H1 (cell line): ENCODE measurements around the gene OR51V1. TPM values are rescaled to one million over a fixed set of nuclear protein-coding genes. Genes with fewer than 3 reads are reported as not detected.
"Not testable (repeated sequence)": the region's sequence is repeated elsewhere in the genome, so short reads cannot be mapped to it uniquely, and the experiment has no call there.

Experiments
- CTCF ChIA-PET: fragments of 300-600 bp; sonication (Branson Sonifier 250); formaldehyde crosslinking; loops from one replicate; lab custom pipeline; 2021; ENCODE audit not compliant: partially characterized antibody; lab: Charles Lee
- POLR2A ChIA-PET: fragments of 300-600 bp; sonication (Branson Sonifier 250); formaldehyde crosslinking; loops from one replicate; lab custom pipeline; 2021; ENCODE audit warnings: inconsistent platforms; ENCODE audit not compliant: partially characterized antibody; lab: Charles Lee
- DNase-seq, 2 experiments: peaks; one replicate each; pipeline versions ENCODE4 v3.0.0 to v3.0.0-alpha.2; 2010 to 2022; ENCODE audit warnings: low spot score in 2 of 2, low read depth in 1 of 2, mixed read lengths in 1 of 2
- FAIRE-seq: peaks from 2 replicates; lab custom pipeline; 2011; peaks lifted over from hg19 to GRCh38; lab: Jason Lieb, UNC
- H2AFZ ChIP-seq: 2 replicates; pipeline ENCODE4 v1.8.1; 2012; ENCODE audit warnings: low read length, inconsistent platforms
- H2AK5ac ChIP-seq: 2 replicates; pipeline ENCODE4 v1.6.1; 2013; ENCODE audit warnings: low read depth, low read length
- H2BK120ac ChIP-seq: replicated peaks from 2 replicates; pipeline ENCODE3; 2013; ENCODE audit warnings: low read depth, low read length, inconsistent platforms
- H2BK12ac ChIP-seq: 2 replicates; pipeline ENCODE4 v1.6.1; 2013; ENCODE audit warnings: low read depth, low read length
- H2BK15ac ChIP-seq: 2 replicates; pipeline ENCODE4 v1.6.1; 2013; ENCODE audit warnings: low read length
- H2BK20ac ChIP-seq: 2 replicates; pipeline ENCODE4 v1.6.1; 2013; ENCODE audit warnings: low read length
- H2BK5ac ChIP-seq: 2 replicates; pipeline ENCODE4 v1.6.1; 2013; ENCODE audit warnings: low read depth, low read length
- H3K14ac ChIP-seq: 2 replicates; pipeline ENCODE4 v1.6.1; 2013; ENCODE audit warnings: inconsistent platforms; ENCODE audit not compliant: insufficient read length
- H3K18ac ChIP-seq: 2 replicates; pipeline ENCODE4 v1.6.1; 2013; ENCODE audit warnings: low read length; ENCODE audit errors: extremely low read depth
- H3K23ac ChIP-seq: 2 replicates; pipeline ENCODE4 v1.6.1; 2013; ENCODE audit warnings: inconsistent platforms; ENCODE audit not compliant: insufficient read length
- H3K23me2 ChIP-seq: 2 replicates; pipeline ENCODE4 v1.6.1; 2013; ENCODE audit warnings: low read depth, low read length
- H3K27ac ChIP-seq: 2 replicates; pipeline ENCODE4 v1.6.1; 2011; ENCODE audit warnings: low read depth, low read length, inconsistent platforms
- H3K27me3 ChIP-seq, 4 experiments: replicated peaks in 1 of 4; 1 replicate in 1 of 4; 2 replicates in 3 of 4; pipeline versions ENCODE4 v1.6.1 to v1.8.1; 2011 to 2013; ENCODE audit warnings: low read length in 3 of 4, mild to moderate bottlenecking in 3 of 4, inconsistent platforms in 2 of 4, mixed read lengths in 2 of 4, moderate library complexity in 1 of 4; ENCODE audit not compliant: control insufficient read depth in 3 of 4, insufficient read depth in 3 of 4; ENCODE audit errors: extremely low read depth in 1 of 4
- H3K36me3 ChIP-seq, 4 experiments: 2 replicates each; pipeline versions ENCODE4 v1.6.1 to v1.8.1; 2011 to 2013; ENCODE audit warnings: mild to moderate bottlenecking in 4 of 4, low read length in 3 of 4, moderate library complexity in 2 of 4, control low read depth in 1 of 4, inconsistent platforms in 1 of 4; ENCODE audit not compliant: insufficient read depth in 4 of 4, control insufficient read depth in 2 of 4
- H3K4ac ChIP-seq: replicated peaks from 2 replicates; pipeline ENCODE3; 2013; ENCODE audit warnings: low read length, low read depth, mixed read lengths, inconsistent platforms; ENCODE audit not compliant: insufficient read length
- H3K4me1 ChIP-seq, 4 experiments: replicated peaks in 1 of 4; 1 replicate in 1 of 4; 2 replicates in 3 of 4; pipeline versions ENCODE4 v1.6.1 to v1.8.1; 2011 to 2013; ENCODE audit warnings: low read length in 3 of 4, inconsistent platforms in 2 of 4, mixed read lengths in 1 of 4; ENCODE audit not compliant: insufficient read depth in 4 of 4, control insufficient read depth in 3 of 4
- H3K4me2 ChIP-seq, 2 experiments: 2 replicates each; pipeline versions ENCODE4 v1.6.1 to v1.8.1; 2011 to 2013; ENCODE audit warnings: low read depth in 2 of 2, low read length in 2 of 2, control low read depth in 1 of 2, inconsistent platforms in 1 of 2, mild to moderate bottlenecking in 1 of 2; ENCODE audit not compliant: insufficient read depth in 1 of 2
- H3K4me3 ChIP-seq, 4 experiments: fragments of 200-600, 300-600 bp in 1 of 4; sonication (generic), shearing (Covaris generic), sonication (Bioruptor Twin) in 1 of 4; 2 replicates each; pipeline versions ENCODE4 v1.5.1 to v1.8.1; 2011 to 2016; ENCODE audit warnings: low read length in 4 of 4, low read depth in 3 of 4, control low read depth in 2 of 4, inconsistent platforms in 2 of 4, mild to moderate bottlenecking in 2 of 4, mixed read lengths in 1 of 4, moderate library complexity in 1 of 4; ENCODE audit not compliant: insufficient read depth in 2 of 4; ENCODE audit errors: extremely low read depth in 1 of 4
- H3K56ac ChIP-seq: replicated peaks from 2 replicates; pipeline ENCODE3; 2013; ENCODE audit warnings: low read depth, mild to moderate bottlenecking, mixed read lengths, low read length, inconsistent platforms; ENCODE audit not compliant: insufficient read length
- H3K79me1 ChIP-seq: 2 replicates; pipeline ENCODE4 v1.6.1; 2013; ENCODE audit warnings: low read depth, low read length, control low read depth
- H3K79me2 ChIP-seq, 2 experiments: 2 replicates each; pipeline versions ENCODE4 v1.6.1 to v1.8.1; 2012 to 2013; ENCODE audit warnings: low read length in 2 of 2, mild to moderate bottlenecking in 2 of 2, inconsistent platforms in 1 of 2; ENCODE audit not compliant: insufficient read depth in 2 of 2, control insufficient read depth in 1 of 2
- H3K9ac ChIP-seq, 4 experiments: replicated peaks in 1 of 4; 1 replicate in 1 of 4; 2 replicates in 3 of 4; pipeline versions ENCODE4 v1.6.1 to v1.8.1; 2011 to 2013; ENCODE audit warnings: low read depth in 3 of 4, low read length in 3 of 4, control low read depth in 2 of 4, mild to moderate bottlenecking in 2 of 4, moderate library complexity in 2 of 4, inconsistent platforms in 1 of 4; ENCODE audit errors: extremely low read depth in 1 of 4
- H3K9me3 ChIP-seq, 2 experiments: 2 replicates each; pipeline versions ENCODE4 v1.6.1 to v1.8.1; 2012 to 2013; ENCODE audit warnings: mild to moderate bottlenecking in 2 of 2, moderate library complexity in 2 of 2, control low read depth in 1 of 2, inconsistent platforms in 1 of 2, low read depth in 1 of 2, low read length in 1 of 2, mixed read lengths in 1 of 2; ENCODE audit not compliant: insufficient read depth in 2 of 2
- H4K20me1 ChIP-seq, 2 experiments: replicated peaks in 1 of 2; 2 replicates each; pipeline versions ENCODE3 to v1.8.1; 2011 to 2013; ENCODE audit warnings: inconsistent platforms in 2 of 2, low read length in 2 of 2, mild to moderate bottlenecking in 1 of 2; ENCODE audit not compliant: insufficient read depth in 2 of 2, control insufficient read depth in 1 of 2
- H4K5ac ChIP-seq: 2 replicates; pipeline ENCODE4 v1.6.1; 2013; ENCODE audit warnings: low read length, low read depth, mixed read lengths, inconsistent platforms; ENCODE audit not compliant: insufficient read length
- H4K8ac ChIP-seq: 2 replicates; pipeline ENCODE4 v1.8.0; 2013; ENCODE audit warnings: mild to moderate bottlenecking, moderate library complexity, low read length, inconsistent platforms; ENCODE audit not compliant: insufficient read depth; ENCODE audit errors: extremely low read depth
- H4K91ac ChIP-seq: replicated peaks from 2 replicates; pipeline ENCODE3; 2013; ENCODE audit warnings: low read length, mixed read lengths, inconsistent platforms; ENCODE audit not compliant: insufficient read length
- WGBS, 2 experiments: shearing (Covaris generic) in 1 of 2; methylation state at CpG; one replicate each; pipeline versions ENCODE4 v1.1.6 to v1.1.7; 2013 to 2015; ENCODE audit warnings: low lambda C conversion rate in 2 of 2, mixed read lengths in 2 of 2, inconsistent platforms in 1 of 2, low coverage in 1 of 2, missing lambda C conversion rate in 1 of 2; ENCODE audit not compliant: insufficient replicate concordance in 2 of 2, insufficient coverage in 1 of 2, insufficient read length in 1 of 2; ENCODE audit errors: extremely low coverage in 1 of 2, missing lambda C conversion rate in 1 of 2; 5-methylcytosine and 5-hydroxymethylcytosine counted together
- polyA plus RNA-seq, 7 experiments: library from polyadenylated mRNA; depleted of rRNA in 3 of 7; stranded (reverse) in 5 of 7; unstranded in 2 of 7; fragments of >200 nt in 5 of 7; fragments of 200-250 nt in 2 of 7; gene quantifications; 1 replicate in 5 of 7; 2 replicates in 1 of 7; 4 replicates in 1 of 7; pipeline versions ENCODE4 v1.2.1 to v1.2.3, GENCODE V29; 2011 to 2013; ENCODE audit warnings: missing spikeins in 2 of 7, mixed read lengths in 2 of 7
- total RNA-seq: library from RNA; stranded (reverse); fragmentation: NEBNext Ultra II Directional; extraction: Animal tissue kit (Norgen Biotek cat#: 25700); gene quantifications from 2 replicates; pipeline ENCODE4 v1.2.1, GENCODE V29; 2021

The OR51V1 gene
- total and polyA plus RNA-seq, 2 of the 8 experiments (the other 6 are each of a cell fraction or from before 2014, with no cell fraction given), result not detected

GRCh38 chr11:5161045-5161444 is 39.4 kb downstream of the OR51V1 start:
- H4K91ac ChIP-seq, H2AK5ac ChIP-seq, H3K4me3 ChIP-seq, FAIRE-seq, H3K4me1 ChIP-seq, H3K9me3 ChIP-seq, H4K8ac ChIP-seq, H3K9ac ChIP-seq, H2BK20ac ChIP-seq, H3K27ac ChIP-seq, H2BK120ac ChIP-seq, POLR2A ChIA-PET, CTCF ChIA-PET, H3K18ac ChIP-seq, H3K4me2 ChIP-seq, H3K27me3 ChIP-seq, H3K4ac ChIP-seq, H3K56ac ChIP-seq, H3K79me1 ChIP-seq, H4K20me1 ChIP-seq, H3K23ac ChIP-seq, H4K5ac ChIP-seq, H2BK12ac ChIP-seq, H2BK5ac ChIP-seq, H3K14ac ChIP-seq, DNase-seq, H3K36me3 ChIP-seq, H2AFZ ChIP-seq, H2BK15ac ChIP-seq, H3K79me2 ChIP-seq, H3K23me2 ChIP-seq: not testable (repeated sequence)
- no CpG with 5 or more reads among the region's 1 CpG for WGBS, 2 experiments

GRCh38 chr11:5160217-5160616 is 40.3 kb downstream of the OR51V1 start:
- 90% methylated on average over 4 of the region's 4 CpGs; no CpG with 5 or more reads in 1 of the 2 experiments for WGBS, 2 experiments
- H3K23me2 ChIP-seq, H3K27me3 ChIP-seq, H3K79me1 ChIP-seq, H2BK15ac ChIP-seq, H3K79me2 ChIP-seq, H3K9ac ChIP-seq, POLR2A ChIA-PET, H3K4me1 ChIP-seq, H3K23ac ChIP-seq, H2BK5ac ChIP-seq, H3K56ac ChIP-seq, H3K4ac ChIP-seq, H3K14ac ChIP-seq, FAIRE-seq, H4K5ac ChIP-seq, H3K27ac ChIP-seq, H3K9me3 ChIP-seq, H4K20me1 ChIP-seq, CTCF ChIA-PET, DNase-seq, H4K8ac ChIP-seq, H3K18ac ChIP-seq, H2AFZ ChIP-seq, H3K36me3 ChIP-seq, H3K4me3 ChIP-seq, H2AK5ac ChIP-seq, H2BK120ac ChIP-seq, H2BK12ac ChIP-seq, H3K4me2 ChIP-seq, H4K91ac ChIP-seq, H2BK20ac ChIP-seq: not testable (repeated sequence)
